Amygdala (tissue), 56 donors: ENCODE data around the gene SLC24A1.

Experiments
- DNase-seq, 56 donors: peaks; one replicate each; lab custom pipeline; 2025; lab: John Stamatoyannopoulos, UW

Gene SLC24A1

DNA sequence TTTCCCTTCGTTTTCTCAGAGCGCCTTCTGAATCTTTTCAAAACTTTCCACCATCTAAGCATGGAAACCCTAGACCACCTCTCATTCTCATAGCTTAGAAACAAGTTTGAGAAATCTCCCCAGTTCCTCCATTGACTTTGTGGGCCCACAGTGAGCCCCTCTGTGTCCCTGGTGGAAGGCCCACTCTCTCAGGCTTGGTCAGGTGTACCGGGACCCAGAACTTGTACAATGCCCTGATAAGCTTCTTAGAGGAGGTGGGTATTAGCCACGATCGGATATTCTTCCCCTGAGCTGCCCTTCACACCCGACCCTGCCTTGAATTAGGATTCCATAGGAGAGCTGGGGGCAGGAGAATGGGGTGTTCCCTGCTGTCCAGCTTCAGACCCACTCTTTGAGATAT lies at the start of gene SLC24A1:
TSS of gene SLC24A1 (plus strand) at position 301 of the 400 bp plus-strand sequence. CDS start 2,143 bp downstream, outside the sequence.
- no peak for DNase-seq

DNA sequence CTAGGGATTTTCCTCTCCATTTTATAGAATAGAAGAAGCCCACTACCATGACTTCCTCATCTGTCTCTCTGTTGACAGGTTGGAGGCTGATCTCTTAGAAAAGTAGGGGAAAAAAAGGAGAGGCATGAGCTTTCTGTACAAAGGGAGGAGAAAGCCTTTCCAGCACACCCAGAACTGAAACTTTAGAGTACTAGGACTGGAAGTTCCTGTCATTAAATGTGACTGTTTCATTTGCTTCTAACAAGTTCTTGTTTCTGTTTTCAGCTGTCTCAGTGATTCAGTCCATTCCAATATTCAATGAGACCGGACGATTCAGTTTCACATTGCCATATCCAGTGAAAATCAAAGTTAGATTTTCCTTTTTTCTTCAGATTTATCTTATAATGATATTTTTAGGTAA lies 49.8 kb upstream of the SLC24A1 start:
- DNase-seq = no peak

DNA sequence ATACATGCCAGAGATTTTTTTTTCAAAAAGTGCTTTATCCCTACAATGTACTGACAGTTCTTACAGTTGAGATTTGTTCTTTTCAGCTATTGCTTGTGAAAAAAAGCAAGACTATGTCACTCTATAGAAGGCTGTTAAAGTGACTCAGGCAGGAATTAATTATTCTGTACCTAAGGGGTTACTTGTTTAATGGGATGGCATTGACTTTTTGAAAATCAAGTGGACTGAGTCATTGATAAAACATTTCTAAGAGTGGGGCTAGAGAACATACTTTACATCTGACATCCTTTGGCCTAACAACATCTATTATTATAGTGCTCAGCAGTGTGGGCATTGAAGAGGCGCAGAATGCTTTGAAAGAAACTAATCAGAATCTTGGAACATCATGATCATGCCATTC lies 45.1 kb upstream of the SLC24A1 start:
- DNase-seq = no peak

DNA sequence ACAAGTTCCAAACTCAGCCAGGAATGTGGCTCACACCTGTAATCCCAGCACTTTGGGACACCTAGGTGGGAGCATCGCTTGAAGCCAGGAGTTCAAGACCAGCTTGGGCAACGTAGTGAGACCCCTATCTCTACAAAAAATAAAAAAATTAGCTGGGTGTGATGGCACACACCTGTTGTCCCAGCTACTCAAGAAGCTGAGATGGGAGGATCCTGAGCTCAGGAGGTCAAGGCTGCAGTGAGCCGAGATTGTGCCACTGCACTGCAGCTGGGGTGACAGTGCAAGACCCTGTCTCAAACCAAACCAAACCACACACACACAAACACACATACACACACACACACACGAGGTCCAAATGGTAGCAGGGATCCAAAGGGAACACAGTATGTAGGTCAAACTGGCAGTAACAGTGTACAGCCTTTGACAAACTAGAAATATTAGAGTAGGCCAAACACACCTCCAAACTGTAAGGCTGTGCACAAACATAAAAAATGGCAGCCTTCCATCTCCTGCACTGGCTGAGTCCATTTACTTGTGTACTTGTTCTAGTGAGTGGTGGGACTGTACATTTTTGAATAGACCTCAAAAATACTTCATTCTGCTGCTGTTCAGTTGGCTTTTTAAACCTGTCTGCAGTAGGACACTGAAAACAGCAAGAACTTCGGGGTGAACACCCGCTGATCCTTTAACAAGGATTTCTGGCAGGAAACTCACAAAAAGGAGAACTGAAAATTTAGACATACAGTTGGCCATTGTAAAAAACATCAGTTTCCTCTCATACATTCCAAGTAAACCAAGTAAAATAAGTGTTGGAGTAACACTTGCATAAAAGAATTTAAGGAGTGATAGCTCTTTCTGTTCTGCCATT lies 44.4 kb upstream of the SLC24A1 start:
- no peak for DNase-seq

DNA sequence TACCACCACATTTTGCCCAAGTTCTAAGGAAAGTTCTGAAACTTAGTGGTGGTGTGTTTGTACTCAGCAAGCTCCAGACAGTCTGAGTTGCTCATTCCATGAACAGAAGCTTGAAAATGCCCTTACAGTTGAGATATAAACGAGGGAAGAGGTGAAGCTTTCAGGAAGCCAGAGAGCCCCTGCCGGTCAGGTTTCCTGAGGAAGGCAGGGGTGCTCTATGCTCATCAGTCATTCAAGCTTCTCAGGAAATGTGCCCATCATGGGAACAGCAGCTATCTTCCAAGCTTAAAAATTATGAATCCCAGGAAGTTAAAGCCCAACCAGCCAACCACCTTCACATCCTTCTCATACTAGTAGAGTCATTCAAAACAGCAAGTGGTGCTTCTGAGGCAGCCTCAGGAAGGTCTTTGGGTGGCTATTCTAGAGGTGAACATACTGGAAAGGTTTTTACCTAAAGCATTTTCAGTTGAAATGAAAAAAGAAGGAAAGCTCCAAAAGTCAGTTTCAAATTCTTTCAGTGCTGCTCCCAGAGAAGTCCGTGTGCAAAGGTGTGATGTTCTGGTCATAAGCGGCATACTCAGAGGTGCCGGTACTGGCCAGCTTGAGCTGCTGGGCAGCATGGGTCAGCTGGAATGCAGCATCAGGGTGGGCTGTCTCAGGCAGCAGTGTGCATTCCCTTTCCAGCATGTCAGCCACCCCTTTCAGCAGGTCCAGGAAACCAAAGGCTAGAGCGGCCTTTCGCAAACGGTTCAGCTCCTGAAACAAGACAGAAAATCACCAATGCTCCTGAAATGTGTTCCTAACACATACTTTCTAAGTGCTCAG lies 42.6 kb upstream of the SLC24A1 start:
- no peak for DNase-seq

DNA sequence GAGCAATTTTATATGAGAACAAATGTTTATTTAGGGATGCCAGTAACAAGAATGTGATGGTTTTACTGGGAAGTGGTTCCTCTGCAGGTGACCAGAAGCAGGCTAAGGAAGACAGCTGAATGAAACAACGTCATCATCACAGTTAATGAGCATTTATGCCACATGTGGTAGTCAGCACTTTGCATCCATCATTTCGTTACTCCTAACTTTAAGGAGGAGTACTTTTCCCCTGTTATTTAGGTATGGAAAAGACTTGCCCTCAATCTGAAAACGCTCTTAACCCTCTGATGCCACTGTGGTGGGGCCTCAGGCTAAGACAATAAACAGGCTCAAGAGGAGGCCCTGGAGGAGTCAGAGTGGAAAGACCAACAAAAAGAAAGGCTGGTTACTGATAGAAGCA lies 42.0 kb upstream of the SLC24A1 start:
- no peak for DNase-seq

DNA sequence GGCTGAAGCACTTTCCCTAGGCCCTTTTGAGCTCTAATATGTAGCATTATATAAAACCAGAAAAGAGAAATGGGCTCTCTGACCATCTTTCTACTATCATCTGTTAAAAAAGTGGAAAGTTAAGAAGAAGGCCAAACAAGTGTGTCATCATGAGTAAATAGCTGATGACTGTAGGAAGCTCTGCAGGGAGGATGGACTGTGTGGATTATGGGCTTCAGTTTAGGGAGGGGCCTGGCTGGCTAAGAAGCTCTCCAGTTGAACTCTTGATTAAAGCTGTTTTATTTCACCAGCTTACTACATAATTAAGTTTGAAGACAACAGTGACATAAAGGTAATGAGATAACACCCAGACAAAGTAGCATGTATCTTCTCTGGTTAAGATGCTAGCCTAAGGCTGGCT lies 41.5 kb upstream of the SLC24A1 start:
- no peak for DNase-seq

DNA sequence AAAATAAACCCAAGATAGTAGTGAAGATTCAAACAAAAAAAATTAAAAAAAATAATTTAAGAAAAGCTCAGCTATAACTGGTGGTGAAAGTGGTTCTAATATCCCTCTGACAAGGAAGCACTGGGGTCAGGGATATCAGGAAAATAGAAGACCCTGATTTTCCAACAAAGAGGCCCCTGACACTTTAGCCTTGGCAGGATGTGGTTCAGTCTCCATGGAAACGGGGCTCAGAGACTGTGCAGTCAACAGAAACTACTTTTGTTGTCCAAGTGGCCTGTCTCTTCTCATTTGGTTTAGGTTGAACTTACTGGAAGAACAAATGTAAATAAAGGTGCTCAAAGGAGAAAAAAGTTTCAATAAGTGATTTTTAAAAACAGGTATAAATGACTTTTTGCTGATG lies 38.0 kb upstream of the SLC24A1 start:
- DNase-seq = no peak

DNA sequence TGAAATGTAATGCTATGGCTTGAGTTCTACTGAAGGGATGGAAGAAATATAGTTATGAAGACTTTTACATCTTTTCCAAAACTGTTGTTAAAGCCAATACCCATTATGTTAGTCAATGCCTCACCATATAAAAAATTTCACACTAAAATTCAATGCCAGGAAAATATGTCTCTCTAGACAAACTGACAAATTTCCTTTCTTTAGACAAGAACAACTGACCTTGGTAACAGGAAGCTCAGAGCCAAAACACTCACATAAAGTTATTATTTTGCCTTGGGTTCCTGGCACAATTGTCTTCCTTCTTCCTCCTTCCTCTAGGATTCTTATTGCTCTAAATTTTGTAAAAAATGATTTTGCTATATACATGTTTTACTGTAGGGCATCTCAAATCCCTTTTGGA lies 37.5 kb upstream of the SLC24A1 start:
- DNase-seq = no peak

DNA sequence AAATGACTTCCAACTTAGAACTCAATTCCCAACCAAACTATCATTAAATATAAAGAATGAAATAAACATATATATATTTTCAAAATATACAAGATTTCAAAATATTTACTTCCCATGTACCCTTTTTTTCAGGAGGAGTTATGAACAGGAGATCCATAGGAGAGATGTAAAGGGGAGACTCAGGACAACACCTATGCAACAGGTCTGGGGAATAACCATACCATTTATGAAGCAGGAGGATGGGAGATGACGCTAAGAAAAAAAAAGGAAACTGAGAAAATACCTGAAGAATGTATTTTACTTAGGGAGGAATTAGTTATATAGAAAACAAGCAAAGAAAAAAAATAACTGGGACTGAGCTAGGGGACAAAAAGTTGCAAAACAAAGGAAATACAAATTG lies 34.6 kb upstream of the SLC24A1 start:
- DNase-seq = no peak

DNA sequence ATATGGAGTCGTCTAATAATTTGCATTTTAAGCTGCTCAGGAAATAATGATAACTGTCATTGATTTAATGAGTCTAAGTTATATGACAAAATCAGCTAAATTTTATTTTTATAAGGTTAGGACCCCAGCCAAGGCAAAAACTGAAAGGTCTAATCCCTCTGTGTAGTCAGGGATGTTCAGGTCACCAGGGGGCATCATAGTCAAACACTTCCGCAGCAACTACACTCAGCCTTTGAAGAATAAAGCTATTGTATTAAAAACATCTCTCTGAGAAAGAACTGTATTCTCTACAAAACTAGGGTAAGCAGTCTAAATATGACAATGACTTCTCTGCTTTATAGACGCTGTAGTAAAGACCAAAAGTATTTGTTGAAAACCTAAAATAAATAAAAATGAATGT lies 25.8 kb upstream of the SLC24A1 start:
- peak in 30 of 56 donors; percentile 0 to 81 (median 23) for DNase-seq

DNA sequence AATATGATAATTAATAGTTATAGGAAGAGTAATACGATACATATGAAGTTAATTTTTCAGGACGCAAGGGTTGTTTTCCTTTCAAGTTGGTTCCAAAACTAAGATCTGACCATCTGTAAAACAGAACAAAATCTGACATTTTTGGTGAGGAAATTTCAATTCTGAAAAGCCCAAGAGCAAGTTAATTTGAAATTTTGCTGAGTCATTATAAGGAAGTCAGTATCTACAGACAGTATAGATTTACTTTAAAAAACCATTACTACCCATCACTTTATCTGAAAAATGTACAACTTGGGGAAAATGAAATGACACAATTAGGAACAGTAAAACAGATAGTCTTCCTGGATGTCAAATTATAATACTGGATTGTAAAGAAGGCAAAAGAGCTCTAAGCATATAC lies 23.3 kb upstream of the SLC24A1 start:
- no peak for DNase-seq

DNA sequence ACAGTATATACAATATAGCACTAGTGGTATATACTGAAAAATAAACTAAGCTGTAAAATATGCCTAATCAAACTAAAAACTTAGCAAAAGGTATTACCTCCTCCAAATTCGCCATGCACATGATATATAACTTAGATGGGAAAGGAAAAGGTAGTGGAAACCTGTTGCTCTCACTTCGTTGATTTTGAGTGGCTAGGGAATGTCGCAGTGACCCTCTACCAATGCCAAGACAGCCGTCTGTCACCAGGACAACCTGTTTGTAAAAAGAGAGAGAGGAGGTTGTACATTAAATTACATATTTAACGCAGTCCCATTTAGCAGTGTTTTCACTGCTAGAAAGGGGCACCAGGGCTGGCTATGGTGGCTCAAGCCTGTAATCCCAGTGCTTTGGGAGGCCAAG lies 22.1 kb upstream of the SLC24A1 start:
- no peak for DNase-seq

DNA sequence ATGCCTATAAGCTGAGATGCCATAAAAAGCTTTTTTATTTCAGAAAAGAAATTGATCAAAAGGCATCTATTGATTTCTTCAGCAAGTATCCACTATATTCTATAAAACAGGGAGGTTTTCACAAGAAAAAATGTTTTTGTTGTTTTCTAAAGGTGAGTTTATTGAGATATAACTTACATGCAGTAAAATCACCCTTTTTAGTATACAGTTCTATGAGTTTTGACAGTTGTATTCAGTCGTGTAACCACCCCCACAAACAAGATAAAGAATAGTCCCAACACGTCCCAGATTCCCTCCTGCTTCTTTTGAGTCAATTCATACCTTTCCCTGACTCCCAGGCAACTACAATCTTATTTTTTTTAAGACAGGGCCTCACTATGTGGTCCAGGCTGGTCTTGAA lies 18.6 kb upstream of the SLC24A1 start:
- DNase-seq = no peak

DNA sequence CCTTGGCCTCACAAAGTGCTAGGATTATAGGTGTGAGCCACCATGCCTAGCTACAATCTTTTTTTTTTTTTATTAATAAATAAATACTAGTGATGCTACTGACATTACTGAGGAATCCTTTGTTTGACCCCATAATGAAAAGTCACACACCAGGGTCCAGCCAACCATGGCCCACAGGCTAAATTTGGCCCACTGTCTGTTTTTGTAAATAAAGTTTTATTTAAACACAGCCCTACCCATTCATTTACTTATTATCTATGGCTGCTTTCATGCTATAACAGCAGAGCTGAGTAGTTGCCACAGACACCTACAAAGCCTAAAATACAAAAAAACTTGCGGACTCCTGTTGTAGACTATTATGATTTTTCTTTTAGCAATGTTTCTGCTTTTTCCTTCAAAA lies 18.2 kb upstream of the SLC24A1 start:
- no peak for DNase-seq

DNA sequence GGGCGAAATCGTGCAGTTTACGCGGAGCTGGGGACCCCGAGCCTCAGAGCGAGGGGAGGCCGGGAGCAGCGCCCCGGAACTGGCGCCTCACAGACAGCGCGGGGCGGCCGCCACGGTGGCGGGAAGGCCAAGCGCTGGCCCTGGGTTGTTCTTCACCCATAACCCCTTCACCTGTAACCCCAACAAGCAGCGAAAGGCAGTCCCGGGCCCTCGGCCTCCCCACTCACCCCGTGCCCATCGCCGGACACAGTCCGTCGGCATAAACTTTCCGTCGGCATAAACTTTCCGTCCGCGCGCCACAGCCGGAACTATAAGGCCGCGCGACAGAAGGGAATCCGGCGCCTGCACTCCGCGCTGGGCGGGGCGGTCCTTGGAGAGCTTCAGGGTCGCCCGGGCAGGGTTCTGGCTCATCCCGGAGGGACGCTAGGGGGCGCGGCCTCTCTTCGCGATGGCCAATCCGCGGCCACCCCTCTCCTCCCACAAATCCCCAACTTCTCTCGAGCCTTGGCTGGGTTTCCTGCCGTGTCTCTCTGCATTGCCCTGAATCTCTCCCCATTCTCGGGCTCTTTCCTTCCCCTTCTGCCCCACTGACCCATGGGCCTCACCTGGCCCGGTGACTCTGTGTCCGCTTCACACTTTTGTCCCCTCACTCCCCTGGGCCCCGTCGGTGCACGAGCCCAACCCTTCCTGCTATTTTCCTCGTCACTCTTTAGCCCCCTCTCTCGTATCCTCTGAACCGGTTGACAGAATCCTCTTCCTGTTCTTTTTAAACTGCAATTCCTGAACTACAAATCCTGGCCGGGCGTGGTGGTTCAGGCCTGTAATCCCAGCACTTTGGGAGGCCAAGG lies 10.6 kb upstream of the SLC24A1 start, which contains the start of gene INTS14:
TSS of gene INTS14 (minus strand) at position 261 of the 848 bp plus-strand sequence. CDS start 3,751 bp downstream, outside the sequence.
- peak; percentile 60 to 98 (median 92) for DNase-seq

DNA sequence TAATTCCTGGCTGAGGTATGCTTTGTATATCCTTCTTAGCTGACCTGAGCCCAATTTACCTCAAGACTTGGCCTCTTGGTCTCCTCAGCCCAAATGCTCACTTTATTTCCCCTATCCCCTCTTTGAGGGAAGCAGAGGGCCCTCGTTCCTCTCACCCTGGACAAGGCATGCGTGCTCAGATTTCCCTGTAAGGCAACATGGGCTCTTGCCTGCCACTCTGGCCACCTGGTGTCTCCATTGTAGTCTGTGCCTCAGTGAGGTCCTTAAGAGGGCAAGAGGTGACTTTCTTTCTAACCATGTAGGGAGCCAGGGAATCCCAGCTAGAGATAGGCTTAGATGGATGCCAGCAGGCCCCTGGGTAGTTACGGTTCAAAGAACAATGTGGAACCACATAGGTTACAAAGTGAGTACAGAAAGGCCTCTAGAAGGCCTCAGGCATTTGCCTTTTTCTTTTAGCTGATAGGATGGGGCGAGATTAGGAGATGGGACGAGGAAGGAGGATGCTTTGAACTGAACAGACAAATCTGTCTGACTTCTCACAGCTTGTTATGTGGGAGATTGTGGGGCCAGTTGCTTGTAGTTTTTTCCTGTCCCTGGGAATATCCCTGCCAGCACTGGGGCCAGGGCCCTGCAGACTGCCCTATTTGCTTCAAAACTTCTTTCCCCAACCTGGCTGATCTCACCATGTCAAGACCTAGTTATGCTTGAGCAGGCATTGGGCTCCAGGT lies 9.7 kb upstream of the SLC24A1 start:
- no peak for DNase-seq

DNA sequence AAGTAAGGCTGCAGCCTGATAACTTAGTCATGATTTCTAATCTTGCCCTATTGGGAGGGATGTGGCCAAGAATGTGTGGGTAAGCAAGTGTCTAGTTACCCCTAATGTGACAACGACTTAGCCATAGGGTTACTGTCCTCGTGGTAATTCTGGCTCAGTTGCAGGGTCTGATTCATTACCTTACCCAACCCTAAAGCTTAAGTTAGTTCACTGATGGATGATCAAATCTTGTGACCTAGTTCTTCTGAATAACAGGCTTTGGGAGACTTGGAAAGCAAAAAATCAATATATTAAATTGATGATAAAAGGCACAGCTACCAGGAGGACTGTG lies 9.2 kb upstream of the SLC24A1 start:
- DNase-seq = no peak

DNA sequence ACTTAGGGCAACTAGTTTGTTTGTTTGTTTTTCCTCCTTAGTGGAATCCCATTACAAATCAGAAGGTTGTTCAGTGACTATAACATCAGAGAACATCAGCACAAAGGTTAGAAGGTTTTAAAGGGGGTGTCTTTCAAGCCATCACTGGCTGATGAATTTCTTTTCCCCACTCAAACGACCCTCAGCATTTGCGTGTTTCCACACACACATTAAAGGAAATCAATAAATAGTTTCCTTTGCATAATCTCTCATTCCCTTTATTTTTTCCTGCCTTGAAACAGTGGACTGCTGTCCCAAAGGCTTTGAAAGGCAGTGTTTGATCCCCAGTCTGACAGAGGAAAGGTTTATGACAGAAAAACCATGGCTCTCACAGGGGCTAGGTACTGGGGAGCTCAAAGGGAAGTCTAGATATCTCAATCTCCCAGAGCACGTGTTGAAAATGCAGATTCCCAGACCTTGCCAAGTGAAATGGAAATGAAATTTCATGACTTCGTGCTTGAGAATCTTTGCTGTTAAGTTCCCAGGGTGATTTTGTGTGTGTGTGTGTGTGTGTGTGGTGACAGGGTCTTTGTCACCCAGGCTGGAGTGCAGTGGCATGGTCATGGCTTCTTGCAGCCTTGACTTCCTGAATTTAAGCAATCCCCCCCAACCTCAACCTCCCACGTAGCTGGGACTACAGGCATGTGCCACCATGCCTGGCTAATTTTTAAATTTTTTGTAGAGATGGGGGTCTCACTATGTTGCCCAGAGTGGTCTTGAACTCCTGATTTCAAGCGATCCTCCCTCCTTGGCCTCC lies 8.6 kb upstream of the SLC24A1 start:
- no peak for DNase-seq
